OCI-LY1 (cell line): ENCODE measurements around the gene ACAN.

Experiments used
- H2AFZ ChIP-seq: fragments of 200-600 bp; sonication (generic), shearing (Covaris generic); 2 replicates; pipeline ENCODE4 v1.6.0; 2014; ENCODE audit warnings: antibody characterized with exemption, mild to moderate bottlenecking, low read length
- H3F3A ChIP-seq: fragments of 200-600 bp; sonication (generic), shearing (Covaris generic); 2 replicates; pipeline ENCODE4 v1.6.0; 2014; ENCODE audit warnings: mild to moderate bottlenecking, antibody characterized with exemption, low read length, moderate library complexity; ENCODE audit not compliant: insufficient read depth
- H3K27ac ChIP-seq: fragments of 200-600 bp; sonication (generic); 2 replicates; pipeline ENCODE4 v1.5.1; 2014; ENCODE audit warnings: low read length, mixed run types, mild to moderate bottlenecking, low read depth; ENCODE audit not compliant: poor library complexity, severe bottlenecking
- H3K27me3 ChIP-seq: fragments of 200-600 bp; sonication (generic); 2 replicates; pipeline ENCODE4 v1.6.0; 2014; ENCODE audit warnings: antibody characterized with exemption, mild to moderate bottlenecking, low read length, moderate library complexity; ENCODE audit not compliant: insufficient read depth
- H3K36me3 ChIP-seq: fragments of 200-600 bp; sonication (generic); 2 replicates; pipeline ENCODE4 v1.6.1; 2014; ENCODE audit warnings: mild to moderate bottlenecking, antibody characterized with exemption, low read length, moderate library complexity, mixed read lengths; ENCODE audit not compliant: insufficient read depth
- H3K4me1 ChIP-seq: fragments of 200-600 bp; sonication (generic); 2 replicates; pipeline ENCODE4 v1.5.1; 2014; ENCODE audit warnings: mild to moderate bottlenecking, low read length, moderate library complexity; ENCODE audit not compliant: insufficient read depth, severe bottlenecking
- H3K4me2 ChIP-seq: fragments of 200-600 bp; sonication (generic), shearing (Covaris generic); 2 replicates; pipeline ENCODE4 v1.6.1; 2014; ENCODE audit warnings: low read length
- H3K4me3 ChIP-seq: fragments of 200-600 bp; sonication (generic); 2 replicates; pipeline ENCODE4 v1.5.1; 2014; ENCODE audit warnings: low read length, low read depth, mild to moderate bottlenecking, mixed read lengths; ENCODE audit not compliant: poor library complexity, severe bottlenecking
- H3K79me2 ChIP-seq: fragments of 200-600 bp; shearing (Covaris generic); 2 replicates; pipeline ENCODE4 v1.6.1; 2016; ENCODE audit warnings: mixed run types, low read length, mixed read lengths; ENCODE audit not compliant: insufficient read depth
- H3K9ac ChIP-seq: fragments of 200-600 bp; sonication (generic), shearing (Covaris generic); 2 replicates; pipeline ENCODE4 v1.6.1; 2014; ENCODE audit warnings: mild to moderate bottlenecking, low read length, mixed read lengths
- H3K9me2 ChIP-seq: fragments of 200-600 bp; sonication (generic), shearing (Covaris generic); 2 replicates; pipeline ENCODE4 v1.6.1; 2014; ENCODE audit warnings: low read depth, mild to moderate bottlenecking, low read length, mixed read lengths
- H3K9me3 ChIP-seq: fragments of 200-600 bp; shearing (Covaris generic); 2 replicates; pipeline ENCODE4 v1.6.1; 2014; ENCODE audit warnings: low read length, mixed read lengths
- H4K20me1 ChIP-seq: fragments of 200-600 bp; sonication (generic), shearing (Covaris generic); 2 replicates; pipeline ENCODE4 v1.6.0; 2016; ENCODE audit warnings: mild to moderate bottlenecking, low read length; ENCODE audit not compliant: insufficient read depth
- CTCF ChIP-seq: fragments of 200-600 bp; sonication (generic), shearing (Covaris generic); IDR thresholded peaks from 2 replicates; pipeline ENCODE4 v1.5.1; 2017; ENCODE audit warnings: mild to moderate bottlenecking, antibody characterized with exemption, low read length, moderate library complexity, mixed read lengths
- EZH2 ChIP-seq: fragments of 200-600 bp; sonication (generic), shearing (Covaris generic); IDR thresholded peaks from 2 replicates; pipeline ENCODE4 v1.8.0; 2017; ENCODE audit warnings: borderline replicate concordance, mixed run types, mild to moderate bottlenecking, antibody characterized with exemption, low read length, moderate library complexity, mixed read lengths

The ACAN gene

GRCh38 chr15:88887068-88887580 is 83.9 kb downstream of the ACAN start:
- H3K36me3 ChIP-seq = no peaks in the 10 kb centered on the region
- H3K27me3 ChIP-seq = no peaks in the 10 kb centered on the region
- H2AFZ ChIP-seq = no peak overlapping the region
- H3K4me3 ChIP-seq = no peak overlapping the region
- no peak overlapping the region for H3K4me2 ChIP-seq
- H3K9me3 ChIP-seq = no peaks in the 10 kb centered on the region
- no peak overlapping the region for H3K27ac ChIP-seq
- H3K9ac ChIP-seq = no peak overlapping the region
- no peaks in the 10 kb centered on the region for H3K9me2 ChIP-seq
- no peaks in the 10 kb centered on the region for H3K79me2 ChIP-seq
- no peak for TF ChIP-seq CTCF
- no peaks in the 10 kb centered on the region for H4K20me1 ChIP-seq
- no peaks in the 10 kb centered on the region for H3F3A ChIP-seq
- H3K4me1 ChIP-seq = no peaks in the 10 kb centered on the region

- no peak overlapping the region for H3K27ac ChIP-seq
- no peaks in the 10 kb centered on the region for H4K20me1 ChIP-seq
- TF ChIP-seq CTCF (no peak), EZH2 (no peak)
- no peaks in the 10 kb centered on the region for H3K9me3 ChIP-seq
- H3K9me2 ChIP-seq = no peaks in the 10 kb centered on the region
- H3K4me1 ChIP-seq = no peaks in the 10 kb centered on the region
- no peak overlapping the region for H3K4me3 ChIP-seq
- H3K9ac ChIP-seq = no peak overlapping the region
- no peaks in the 10 kb centered on the region for H3K79me2 ChIP-seq
- no peaks in the 10 kb centered on the region for H3K36me3 ChIP-seq
- H3K4me2 ChIP-seq = no peak overlapping the region
- no peaks in the 10 kb centered on the region for H3F3A ChIP-seq
- H3K27me3 ChIP-seq = no peaks in the 10 kb centered on the region
- no peak overlapping the region for H2AFZ ChIP-seq
These were observed 85.5 kb downstream of the ACAN start for GRCh38 chr15:88888719-88889118.

GRCh38 chr15:88890495-88890894 is 87.3 kb downstream of the ACAN start:
- Histone ChIP-seq H3K4me2 (no peak overlapping the region), H3F3A (no peaks in the 10 kb centered on the region)

More at GRCh38 chr15:88890495-88890894, 87.3 kb downstream of the ACAN start:
- Histone ChIP-seq H3K9ac (no peak overlapping the region), H3K9me3 (no peaks in the 10 kb centered on the region), H2AFZ (no peak overlapping the region), H3K4me1 (peaks cover 7% of the 10 kb centered on the region), H3K9me2 (no peaks in the 10 kb centered on the region), H3K36me3 (no peaks in the 10 kb centered on the region), H3K27me3 (peaks cover 5% of the 10 kb centered on the region; the same call in 1 of the 2 replicates), H3K79me2 (no peaks in the 10 kb centered on the region), H3K27ac (no peak overlapping the region), H3K4me3 (no peak overlapping the region), H4K20me1 (no peaks in the 10 kb centered on the region)
- no peak for TF ChIP-seq EZH2
- TF ChIP-seq CTCF = no peak
